ENCODE data around the gene LRRC55. TPM values are rescaled to one million over a fixed set of nuclear protein-coding genes. Genes with fewer than 3 reads are reported as not detected.

The LRRC55 gene
- total RNA-seq, 1 donor, result not detected

GRCh38 chr11:57144075-57144474 is 37.7 kb upstream of the LRRC55 start:
- no peak for TF ChIP-seq CTCF (IDR thresholded peaks at IDR 0.05; ENCODE audit: insufficient read depth, low read length)
- DNase-seq (ENCODE audit: low read depth), result no peak
- H3K4me3 ChIP-seq (ENCODE audit: low read depth, low read length), result no peak overlapping the region

- no peak for DNase-seq (ENCODE audit: low read depth)
- TF ChIP-seq CTCF (IDR thresholded peaks at IDR 0.05; ENCODE audit: insufficient read depth, low read length), result no peak
- H3K4me3 ChIP-seq (ENCODE audit: low read depth, low read length), result no peak overlapping the region
Observed at GRCh38 chr11:57144531-57145320, 37.0 kb upstream of the LRRC55 start.

GRCh38 chr11:57146301-57146700 is 35.5 kb upstream of the LRRC55 start:
- TF ChIP-seq CTCF (IDR thresholded peaks at IDR 0.05; ENCODE audit: insufficient read depth, low read length), result no peak
- no peak for DNase-seq (ENCODE audit: low read depth)
- H3K4me3 ChIP-seq (ENCODE audit: low read depth, low read length), result no peak overlapping the region

GRCh38 chr11:57148621-57149020 is 33.1 kb upstream of the LRRC55 start:
- no peak overlapping the region for H3K4me3 ChIP-seq (ENCODE audit: low read depth, low read length)
- no peak for DNase-seq (ENCODE audit: low read depth)
- no peak for TF ChIP-seq CTCF (IDR thresholded peaks at IDR 0.05; ENCODE audit: insufficient read depth, low read length)

GRCh38 chr11:57150454-57150917 is 31.3 kb upstream of the LRRC55 start:
- H3K4me3 ChIP-seq (ENCODE audit: low read depth, low read length), result no peak overlapping the region
- DNase-seq (ENCODE audit: low read depth), result peak; percentile 23

GRCh38 chr11:57152134-57152533 is 29.6 kb upstream of the LRRC55 start:
- TF ChIP-seq CTCF (IDR thresholded peaks at IDR 0.05; ENCODE audit: insufficient read depth, low read length), result no peak

More at GRCh38 chr11:57150454-57150917, 31.3 kb upstream of the LRRC55 start:
- no peak for TF ChIP-seq CTCF (IDR thresholded peaks at IDR 0.05; ENCODE audit: insufficient read depth, low read length)

More at GRCh38 chr11:57152134-57152533, 29.6 kb upstream of the LRRC55 start:
- H3K4me3 ChIP-seq (ENCODE audit: low read depth, low read length), result no peak overlapping the region
- no peak for DNase-seq (ENCODE audit: low read depth)

Data from fibroblast of the aortic adventitia (primary cell).